Naive thymus-derived CD4-positive, alpha-beta T cell (primary cell): Measurements from ENCODE around the gene BCAS4. TPM values are rescaled to one million over a fixed set of nuclear protein-coding genes. Genes with fewer than 3 reads are reported as not detected.

Experiments used
- ATAC-seq: fragments of 150-1000 bp; cut with Tn5 transposase; 2 replicates; pipeline ENCODE4 v1.10.0; 2021; ENCODE audit warnings: mild to moderate bottlenecking, moderate library complexity
- CTCF ChIA-PET: fragments of 350-600 bp; sonication (Branson Sonifier 250); formaldehyde crosslinking; loops from one replicate; lab custom pipeline; 2021; ENCODE audit warnings: antibody characterized with exemption; lab: Charles Lee
- POLR2A ChIA-PET: fragments of 350-600 bp; sonication (Branson Sonifier 250); formaldehyde crosslinking; loops from one replicate; lab custom pipeline; 2021; ENCODE audit warnings: antibody characterized with exemption, inconsistent platforms; lab: Charles Lee
- DNase-seq, 9 donors: peaks; one replicate each; pipeline versions ENCODE4 v3.0.0 to v3.0.0-alpha.2; 2020 to 2022; ENCODE audit warnings: mixed read lengths in 1 of 9
- H3K27ac ChIP-seq: one replicate; pipeline ENCODE4 v1.7.0; 2013; ENCODE audit warnings: mild to moderate bottlenecking, low read depth, low read length, moderate library complexity
- H3K27me3 ChIP-seq, 2 donors: one replicate each; pipeline ENCODE4 v1.7.0; 2013; ENCODE audit warnings: low read length in 2 of 2, mild to moderate bottlenecking in 2 of 2, moderate library complexity in 2 of 2; ENCODE audit not compliant: control insufficient read depth in 2 of 2, insufficient read depth in 2 of 2
- H3K36me3 ChIP-seq, 3 experiments: 1 replicate in 2 of 3; 2 replicates in 1 of 3; pipeline ENCODE4 v1.7.0; 2013; ENCODE audit warnings: low read length in 3 of 3, mild to moderate bottlenecking in 3 of 3, moderate library complexity in 1 of 3; ENCODE audit not compliant: insufficient read depth in 3 of 3, control insufficient read depth in 2 of 3
- H3K4me1 ChIP-seq, 2 donors: one replicate each; pipeline ENCODE4 v1.7.0; 2013; ENCODE audit warnings: low read length in 2 of 2, mild to moderate bottlenecking in 2 of 2, moderate library complexity in 1 of 2; ENCODE audit not compliant: control insufficient read depth in 2 of 2, insufficient read depth in 2 of 2
- H3K4me3 ChIP-seq: 2 replicates; pipeline ENCODE4 v1.7.0; 2013; ENCODE audit warnings: mild to moderate bottlenecking, low read length
- H3K9me3 ChIP-seq, 3 experiments: 1 replicate in 2 of 3; 2 replicates in 1 of 3; pipeline ENCODE4 v1.7.0; 2013; ENCODE audit warnings: low read length in 3 of 3; ENCODE audit not compliant: control insufficient read depth in 2 of 3
- H3K27ac Mint-ChIP-seq, 9 donors: one replicate each; pipeline ENCODE4 v1.8.0; 2020 to 2022; ENCODE audit warnings: mixed read lengths in 9 of 9, mild to moderate bottlenecking in 8 of 9, moderate library complexity in 5 of 9, inconsistent platforms in 2 of 9
- H3K27me3 Mint-ChIP-seq, 5 donors: one replicate each; pipeline ENCODE4 v1.8.0; 2021 to 2022; ENCODE audit warnings: mixed read lengths in 5 of 5, mild to moderate bottlenecking in 1 of 5
- H3K36me3 Mint-ChIP-seq, 5 donors: one replicate each; pipeline ENCODE4 v1.8.0; 2020 to 2022; ENCODE audit warnings: mixed read lengths in 5 of 5, mild to moderate bottlenecking in 3 of 5, inconsistent platforms in 1 of 5
- H3K4me1 Mint-ChIP-seq, 7 donors: one replicate each; pipeline ENCODE4 v1.8.0; 2020 to 2022; ENCODE audit warnings: mixed read lengths in 7 of 7, mild to moderate bottlenecking in 3 of 7, inconsistent platforms in 1 of 7
- H3K4me3 Mint-ChIP-seq, 10 donors: one replicate each; pipeline ENCODE4 v1.8.0; 2020 to 2022; ENCODE audit warnings: mild to moderate bottlenecking in 10 of 10, mixed read lengths in 10 of 10, moderate library complexity in 6 of 10, inconsistent platforms in 2 of 10
- H3K9me3 Mint-ChIP-seq, 11 donors: one replicate each; pipeline ENCODE4 v1.8.0; 2020 to 2022; ENCODE audit warnings: mixed read lengths in 11 of 11, mild to moderate bottlenecking in 4 of 11, inconsistent platforms in 1 of 11, moderate library complexity in 1 of 11
- intact Hi-C, 2 donors: fragments of 100-400 bp; cut with micrococcal nuclease; formaldehyde crosslinking; loops; one replicate each; pipeline ENCODE4 v1.15.1; 2023
- polyA plus RNA-seq, 2 donors: library from polyadenylated mRNA; unstranded; fragments of 300-500 nt; fragmentation: Illumina TruSeq; gene quantifications; one replicate each; pipeline ENCODE4 v1.2.3, GENCODE V29; 2021
- total RNA-seq, 6 experiments: library from RNA in 5 of 6; stranded (reverse) in 5 of 6; gene quantifications; 1 replicate in 5 of 6; 2 replicates in 1 of 6; pipeline ENCODE4 v1.2.3 and lab custom pipeline; 2021 to 2026

Gene BCAS4
- total and polyA plus RNA-seq, 7 experiments from 2014 or later: 5.5 to 54.0 (median 24.1) TPM

DNA sequence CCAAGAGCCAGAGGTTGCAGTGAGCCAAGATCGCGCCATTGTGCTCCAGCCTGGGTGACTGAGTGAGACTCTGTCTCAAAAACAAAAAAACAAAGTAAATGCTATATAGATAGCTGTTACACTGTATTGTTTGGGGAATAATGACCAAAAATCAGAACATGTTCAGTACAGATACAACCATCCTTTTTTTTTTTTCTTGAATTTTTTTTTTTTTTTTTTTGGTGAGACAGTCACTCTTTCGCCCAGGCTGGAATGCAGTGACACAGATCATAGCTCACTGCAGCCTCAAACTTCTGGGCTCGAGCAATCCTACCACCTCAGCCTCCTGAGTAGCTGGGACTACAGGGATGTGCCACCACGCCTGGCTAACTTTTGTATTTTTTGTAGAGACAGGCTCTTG is 63.7 kb downstream of the BCAS4 start:
- intact Hi-C loops: no loop called here
- no peaks in the 10 kb centered on the region for H3K9me3 Mint-ChIP-seq
- Histone ChIP-seq H3K27me3 (no peaks in the 10 kb centered on the region), H3K36me3 (peaks cover 0 to 19% (median 0%) of the 10 kb centered on the region in 3 experiments), H3K27ac (no peak overlapping the region), H3K9me3 (no peaks in the 10 kb centered on the region), H3K4me3 (no peak overlapping the region), H3K4me1 (no peaks in the 10 kb centered on the region)
- DNase-seq (no peak), ATAC-seq (no peak)
- peaks cover 0 to 5% (median 5%) of the 10 kb centered on the region in 5 donors for H3K36me3 Mint-ChIP-seq
- ChIA-PET POLR2A (interaction anchor here (0.7 kb wide), 1 partner anchor 11 kb away, joined by 3 read pairs; no protein-coding TSS in a partner anchor), CTCF (interaction anchor here (0.6 kb wide), 1 partner anchor 15 kb away, joined by 3 read pairs; no protein-coding TSS in a partner anchor)
- peaks cover 0 to 16% (median 0%) of the 10 kb centered on the region in 7 donors for H3K4me1 Mint-ChIP-seq
- no peak overlapping the region for H3K4me3 Mint-ChIP-seq
- no peak overlapping the region for H3K27ac Mint-ChIP-seq
- H3K27me3 Mint-ChIP-seq: no peaks in the 10 kb centered on the region

DNA sequence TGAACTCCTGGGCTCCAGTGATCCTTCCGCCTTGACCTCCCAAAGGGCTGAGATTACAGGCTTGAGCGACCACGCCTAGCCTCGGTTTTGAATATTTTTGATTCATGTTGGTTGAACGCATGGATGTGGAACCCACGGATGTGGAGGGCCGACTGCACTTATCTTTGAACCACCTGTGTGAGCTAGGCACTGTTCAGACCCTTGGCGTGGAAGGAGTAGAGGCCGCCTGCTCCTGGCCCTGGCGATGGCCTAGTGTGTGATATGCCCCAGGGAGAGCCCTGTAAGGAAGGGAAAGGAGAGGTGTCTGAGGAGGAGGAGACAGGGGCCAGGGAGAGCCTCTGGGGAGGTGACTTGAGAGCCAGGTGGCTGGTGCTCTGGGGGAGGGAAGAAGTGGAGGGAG is 64.3 kb downstream of the BCAS4 start:
- Histone ChIP-seq H3K36me3 (peaks cover 0 to 19% (median 0%) of the 10 kb centered on the region in 3 experiments), H3K27ac (no peak overlapping the region), H3K4me1 (no peaks in the 10 kb centered on the region), H3K4me3 (no peak overlapping the region), H3K9me3 (no peaks in the 10 kb centered on the region), H3K27me3 (no peaks in the 10 kb centered on the region)
- DNase-seq: no peak
- Mint-ChIP-seq H3K9me3 (no peaks in the 10 kb centered on the region), H3K4me3 (no peak overlapping the region), H3K4me1 (peaks cover 0 to 16% (median 0%) of the 10 kb centered on the region in 7 donors), H3K36me3 (peaks cover 0 to 5% (median 4%) of the 10 kb centered on the region in 5 donors), H3K27me3 (no peaks in the 10 kb centered on the region), H3K27ac (no peak overlapping the region)
- intact Hi-C loops: no loop called here
- ATAC-seq: no peak
- CTCF ChIA-PET: no interaction called here
- POLR2A ChIA-PET: no interaction called here

DNA sequence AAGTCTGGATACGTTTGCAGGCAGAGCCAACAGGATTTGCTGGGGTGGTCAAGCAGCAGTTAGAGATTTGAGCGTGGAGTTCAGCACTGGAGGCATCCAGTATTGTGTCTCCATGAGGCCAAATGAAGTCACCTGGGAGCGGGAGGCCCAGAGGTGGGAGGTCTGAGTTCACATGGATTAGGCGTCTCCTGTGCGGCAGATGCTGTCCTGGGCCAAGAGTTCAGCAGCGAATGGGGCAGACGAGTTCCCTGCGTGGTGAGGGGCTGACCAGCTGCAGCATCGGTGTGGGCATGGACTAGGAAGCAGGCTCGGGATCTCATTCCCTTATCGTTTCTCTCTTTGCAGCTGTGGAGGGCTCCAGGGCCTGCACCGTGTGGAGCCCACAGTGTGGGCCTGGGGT is 66.2 kb downstream of the BCAS4 start:
- Histone ChIP-seq H3K27ac (no peak overlapping the region), H3K4me1 (no peaks in the 10 kb centered on the region), H3K36me3 (peaks cover 0 to 11% (median 0%) of the 10 kb centered on the region in 3 experiments), H3K9me3 (no peaks in the 10 kb centered on the region), H3K4me3 (no peak overlapping the region), H3K27me3 (no peaks in the 10 kb centered on the region)
- Mint-ChIP-seq H3K36me3 (peaks cover 0 to 4% (median 0%) of the 10 kb centered on the region in 5 donors), H3K9me3 (no peaks in the 10 kb centered on the region), H3K27ac (no peak overlapping the region), H3K4me3 (no peak overlapping the region), H3K27me3 (no peaks in the 10 kb centered on the region), H3K4me1 (peaks cover 0 to 10% (median 0%) of the 10 kb centered on the region in 7 donors)
- DNase-seq (peak in 1 of 9 donors; percentile 1), ATAC-seq (no peak)
- CTCF ChIA-PET: no interaction called here
- intact Hi-C loops: no loop called here
- POLR2A ChIA-PET: no interaction called here

DNA sequence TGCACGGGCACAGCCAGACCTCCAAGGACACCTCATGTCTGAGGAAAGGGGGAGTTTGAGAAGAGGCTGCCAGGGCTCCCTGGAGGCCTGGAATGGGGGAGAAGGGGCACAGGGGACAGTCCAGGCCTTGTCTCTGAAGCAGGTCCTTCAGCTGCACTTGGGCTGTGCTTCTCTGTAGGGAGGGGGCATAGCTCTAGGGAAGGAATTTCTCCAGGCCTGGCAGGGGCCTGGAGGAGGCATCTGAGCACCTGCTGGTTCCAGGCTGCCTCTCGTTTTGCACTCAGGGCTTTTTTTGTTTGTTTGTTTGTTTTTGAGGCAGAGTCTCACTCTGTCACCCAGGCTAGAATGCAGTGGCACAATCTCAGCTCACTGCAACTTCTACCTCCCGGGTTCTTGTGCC is 67.7 kb downstream of the BCAS4 start:
- ChIA-PET POLR2A (interaction anchor here (0.7 kb wide), 1 partner anchor 656 kb away, joined by 3 read pairs; no protein-coding TSS in a partner anchor), CTCF (no interaction called here)
- no peak for ATAC-seq
- H3K27me3 Mint-ChIP-seq: no peaks in the 10 kb centered on the region
- H3K27ac Mint-ChIP-seq: no peak overlapping the region
- no peaks in the 10 kb centered on the region for H3K4me1 ChIP-seq
- no peaks in the 10 kb centered on the region for H3K27me3 ChIP-seq
- peaks cover 0 to 10% (median 0%) of the 10 kb centered on the region in 7 donors for H3K4me1 Mint-ChIP-seq
- H3K9me3 Mint-ChIP-seq: no peaks in the 10 kb centered on the region
- intact Hi-C loops: no loop called here
- H3K36me3 ChIP-seq: peaks cover 0 to 15% (median 0%) of the 10 kb centered on the region in 3 experiments
- H3K36me3 Mint-ChIP-seq: peaks cover 0 to 4% (median 0%) of the 10 kb centered on the region in 5 donors
- no peaks in the 10 kb centered on the region for H3K9me3 ChIP-seq
- H3K4me3 Mint-ChIP-seq: no peak overlapping the region
- peak in 1 of 9 donors; percentile 3 for DNase-seq
- no peak overlapping the region for H3K27ac ChIP-seq
- no peak overlapping the region for H3K4me3 ChIP-seq

DNA sequence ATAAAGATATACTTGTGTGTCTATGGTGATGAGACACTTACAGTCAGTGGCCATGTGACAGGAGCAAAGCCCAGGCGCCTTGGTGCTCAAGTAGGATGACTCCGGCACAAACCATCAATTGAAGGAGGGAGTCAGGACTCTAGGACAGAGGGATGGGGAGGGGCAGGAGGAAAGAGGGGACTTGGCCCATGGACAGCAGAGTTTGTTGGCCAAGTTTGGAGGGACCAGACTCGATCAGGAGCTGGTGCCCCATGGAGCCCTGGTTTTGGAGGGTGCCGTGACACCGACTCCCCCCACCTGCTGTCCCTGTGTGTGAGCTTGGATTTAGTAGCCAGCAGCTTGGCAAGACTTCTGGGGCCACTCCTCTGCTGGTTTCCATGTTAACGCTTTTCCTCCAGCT is 70.3 kb downstream of the BCAS4 start:
- peaks cover 0 to 4% (median 0%) of the 10 kb centered on the region in 5 donors for H3K36me3 Mint-ChIP-seq
- no peak overlapping the region for H3K27ac ChIP-seq
- DNase-seq (no peak), ATAC-seq (no peak)
- no peaks in the 10 kb centered on the region for H3K4me1 ChIP-seq
- H3K4me3 ChIP-seq: no peak overlapping the region
- no peak overlapping the region for H3K4me3 Mint-ChIP-seq
- no peaks in the 10 kb centered on the region for H3K27me3 Mint-ChIP-seq
- intact Hi-C loops: no loop called here
- H3K27me3 ChIP-seq: no peaks in the 10 kb centered on the region
- H3K4me1 Mint-ChIP-seq: peaks cover 0 to 13% (median 0%) of the 10 kb centered on the region in 7 donors
- no peaks in the 10 kb centered on the region for H3K9me3 ChIP-seq
- ChIA-PET POLR2A (interaction anchor here (0.6 kb wide), 1 partner anchor 60 kb away, joined by 3 read pairs; no protein-coding TSS in a partner anchor), CTCF (no interaction called here)
- H3K9me3 Mint-ChIP-seq: no peaks in the 10 kb centered on the region
- no peak overlapping the region for H3K27ac Mint-ChIP-seq
- peaks cover 0 to 14% (median 0%) of the 10 kb centered on the region in 3 experiments for H3K36me3 ChIP-seq

DNA sequence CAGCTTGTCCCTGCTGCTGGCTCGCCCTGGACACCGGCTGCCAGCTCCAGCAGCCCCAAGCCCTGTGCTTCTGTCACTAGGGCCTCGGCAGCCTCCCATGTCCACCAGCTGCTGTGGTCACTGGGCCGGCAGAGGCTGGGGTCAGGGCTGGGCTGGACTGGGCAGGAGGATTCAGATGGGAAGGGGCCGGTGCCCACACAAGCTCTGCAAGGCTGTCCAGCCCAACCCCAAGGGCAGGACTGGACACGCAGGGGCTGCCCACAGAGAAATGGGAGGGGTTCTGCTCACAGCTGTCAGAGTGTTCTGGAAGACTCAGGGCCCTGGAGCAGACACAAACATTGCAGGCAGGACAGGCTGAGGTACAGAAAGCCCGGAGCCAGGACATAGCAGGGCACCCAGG is 70.7 kb downstream of the BCAS4 start:
- Mint-ChIP-seq H3K4me1 (peaks cover 0 to 13% (median 0%) of the 10 kb centered on the region in 7 donors), H3K36me3 (peaks cover 0 to 4% (median 0%) of the 10 kb centered on the region in 5 donors), H3K27ac (no peak overlapping the region), H3K4me3 (no peak overlapping the region), H3K9me3 (no peaks in the 10 kb centered on the region), H3K27me3 (no peaks in the 10 kb centered on the region)
- Histone ChIP-seq H3K27ac (no peak overlapping the region), H3K36me3 (peaks cover 0 to 16% (median 0%) of the 10 kb centered on the region in 3 experiments), H3K27me3 (no peaks in the 10 kb centered on the region), H3K4me3 (no peak overlapping the region), H3K9me3 (no peaks in the 10 kb centered on the region), H3K4me1 (no peaks in the 10 kb centered on the region)
- ATAC-seq (no peak), DNase-seq (no peak)
- intact Hi-C loops: no loop called here
- ChIA-PET POLR2A (interaction anchor here (0.6 kb wide), 1 partner anchor 60 kb away, joined by 3 read pairs; no protein-coding TSS in a partner anchor), CTCF (no interaction called here)
